HepG2 (cell line): Measurements from ENCODE around the gene ETFB. TPM values are rescaled to one million over a fixed set of nuclear protein-coding genes. Genes with fewer than 3 reads are reported as not detected.
A peak's percentile ranks its signal among the peaks of the same experiment; 100 is the strongest.

Experiments
- BORCS8-MEF2B ChIP-seq: sonication (generic); formaldehyde crosslinking; IDR thresholded peaks from 2 replicates; pipeline ENCODE4 v1.8.0; 2022; ENCODE audit warnings: mild to moderate bottlenecking, missing genetic modification reagents
- HCFC1 ChIP-seq: fragments of 150-350 bp; IDR thresholded peaks from 2 replicates; pipeline ENCODE4 v1.6.1; 2014; ENCODE audit warnings: low read depth, low read length
- HMGA1 ChIP-seq: sonication (generic); formaldehyde crosslinking; conservative IDR thresholded peaks from 2 replicates; pipeline ENCODE4 v1.4.0; 2020; ENCODE audit warnings: missing genetic modification reagents
- TBL1XR1 ChIP-seq: fragments of 150-350 bp; IDR thresholded peaks from 2 replicates; pipeline ENCODE4 v1.6.1; 2014; ENCODE audit warnings: borderline replicate concordance, low read length; ENCODE audit not compliant: partially characterized antibody
- ZBTB7B ChIP-seq: sonication (generic); formaldehyde crosslinking; IDR thresholded peaks from 2 replicates; pipeline ENCODE4 v1.4.0; 2020; ENCODE audit warnings: missing genetic modification reagents
- ZMAT3 ChIP-seq: sonication (generic); formaldehyde crosslinking; conservative IDR thresholded peaks from 2 replicates; pipeline ENCODE4 v1.7.0; 2021; ENCODE audit warnings: missing genetic modification reagents
- ZSCAN31 ChIP-seq: sonication (generic); formaldehyde crosslinking; IDR thresholded peaks from 2 replicates; pipeline ENCODE4 v1.5.0; 2020; ENCODE audit warnings: low read depth, mild to moderate bottlenecking, missing genetic modification reagents
- polyA plus RNA-seq, 8 experiments: library from polyadenylated mRNA; depleted of rRNA in 3 of 8; stranded (reverse) in 7 of 8; unstranded in 1 of 8; fragments of >200 nt; fragmentation: Illumina TruSeq in 4 of 8; extraction: Trizol in 4 of 8; gene quantifications; 2 replicates each; pipeline versions ENCODE4 v1.2.1 to v1.2.3, GENCODE V29; 2011 to 2016; ENCODE audit warnings: low read depth in 4 of 8, missing spikeins in 1 of 8, mixed read lengths in 1 of 8; ENCODE audit not compliant: insufficient read depth in 1 of 8
- total RNA-seq, 5 experiments: library from RNA; depleted of rRNA; stranded (reverse); fragments of >200 nt; fragmentation: Illumina TruSeq; extraction: Trizol; gene quantifications; 2 replicates each; pipeline ENCODE4 v1.2.3, GENCODE V29; 2016; ENCODE audit warnings: low read depth in 1 of 5
- TF ChIP-seq, protein P1 (sequence below): sonication (generic); formaldehyde crosslinking; conservative IDR thresholded peaks from 2 replicates; pipeline ENCODE4 v1.8.1; 2023; ENCODE audit warnings: missing genetic modification reagents
- TF ChIP-seq, protein P2 (sequence below): IDR thresholded peaks from 2 replicates; pipeline ENCODE4 v1.6.1; 2016; ENCODE audit warnings: mild to moderate bottlenecking
- TF ChIP-seq, protein P3 (sequence below): sonication (generic); formaldehyde crosslinking; IDR thresholded peaks from 2 replicates; pipeline ENCODE4 v1.8.1; 2023; ENCODE audit warnings: mild to moderate bottlenecking, missing genetic modification reagents
- TF ChIP-seq, protein P4 (sequence below): sonication (generic); formaldehyde crosslinking; IDR thresholded peaks from 2 replicates; pipeline ENCODE4 v1.8.0; 2022; ENCODE audit warnings: mild to moderate bottlenecking, missing genetic modification reagents; ENCODE audit not compliant: insufficient replicate concordance
- TF ChIP-seq, protein P5 (sequence below): sonication (generic); formaldehyde crosslinking; IDR thresholded peaks from 2 replicates; pipeline ENCODE4 v1.8.1; 2022; ENCODE audit warnings: low read depth, mild to moderate bottlenecking, missing genetic modification reagents
- TF ChIP-seq, protein P6 (sequence below): sonication (generic); formaldehyde crosslinking; IDR thresholded peaks from 2 replicates; pipeline ENCODE4 v1.5.1; 2020; ENCODE audit warnings: mild to moderate bottlenecking, missing genetic modification reagents, borderline replicate concordance

ETFB gene
- total and polyA plus RNA-seq, 2 of the 13 experiments (the other 11 are each of a cell fraction or from before 2014, with no cell fraction given) = 678 to 1,314 TPM

DNA sequence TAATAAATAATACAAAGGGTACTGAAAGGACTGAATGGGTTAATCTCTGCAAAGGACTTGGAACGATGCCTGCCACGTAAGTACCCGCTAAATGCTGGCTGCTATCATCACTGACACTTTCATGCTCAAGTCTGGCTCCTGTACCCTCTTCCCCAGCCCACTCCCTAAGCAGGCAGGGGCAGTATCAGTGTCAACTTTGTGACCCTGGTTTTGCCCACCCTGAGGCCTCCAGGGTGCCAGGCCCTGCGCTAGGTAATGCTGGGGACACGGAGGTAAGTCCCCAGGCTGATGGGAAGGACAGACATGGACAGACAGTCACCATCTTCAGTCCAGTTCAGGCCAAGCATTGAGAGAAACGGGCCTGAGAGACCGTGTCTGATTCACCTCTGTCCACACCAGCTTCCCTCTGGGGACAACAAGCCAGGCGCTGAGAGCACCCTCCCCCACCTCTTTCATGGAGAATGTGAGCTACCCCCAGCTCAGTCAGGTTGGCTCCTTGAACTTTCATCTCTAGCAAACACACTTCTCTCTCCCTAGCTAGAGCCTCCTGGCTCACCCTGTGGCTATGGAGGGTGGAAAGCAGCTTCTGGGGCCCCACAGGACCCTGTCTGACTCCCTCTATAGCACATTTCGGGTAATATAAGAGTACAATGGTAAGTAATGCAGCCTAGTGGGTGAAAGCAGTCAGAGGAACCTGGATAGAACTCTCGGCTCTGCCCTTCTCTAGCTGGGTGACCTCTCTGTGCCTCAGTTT is 800 bp downstream of the ETFB start (continued):
- TF ChIP-seq, protein P1, sequence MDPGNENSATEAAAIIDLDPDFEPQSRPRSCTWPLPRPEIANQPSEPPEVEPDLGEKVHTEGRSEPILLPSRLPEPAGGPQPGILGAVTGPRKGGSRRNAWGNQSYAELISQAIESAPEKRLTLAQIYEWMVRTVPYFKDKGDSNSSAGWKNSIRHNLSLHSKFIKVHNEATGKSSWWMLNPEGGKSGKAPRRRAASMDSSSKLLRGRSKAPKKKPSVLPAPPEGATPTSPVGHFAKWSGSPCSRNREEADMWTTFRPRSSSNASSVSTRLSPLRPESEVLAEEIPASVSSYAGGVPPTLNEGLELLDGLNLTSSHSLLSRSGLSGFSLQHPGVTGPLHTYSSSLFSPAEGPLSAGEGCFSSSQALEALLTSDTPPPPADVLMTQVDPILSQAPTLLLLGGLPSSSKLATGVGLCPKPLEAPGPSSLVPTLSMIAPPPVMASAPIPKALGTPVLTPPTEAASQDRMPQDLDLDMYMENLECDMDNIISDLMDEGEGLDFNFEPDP (CRISPR knock-in tag) = no peak
- TF ChIP-seq, protein P2, sequence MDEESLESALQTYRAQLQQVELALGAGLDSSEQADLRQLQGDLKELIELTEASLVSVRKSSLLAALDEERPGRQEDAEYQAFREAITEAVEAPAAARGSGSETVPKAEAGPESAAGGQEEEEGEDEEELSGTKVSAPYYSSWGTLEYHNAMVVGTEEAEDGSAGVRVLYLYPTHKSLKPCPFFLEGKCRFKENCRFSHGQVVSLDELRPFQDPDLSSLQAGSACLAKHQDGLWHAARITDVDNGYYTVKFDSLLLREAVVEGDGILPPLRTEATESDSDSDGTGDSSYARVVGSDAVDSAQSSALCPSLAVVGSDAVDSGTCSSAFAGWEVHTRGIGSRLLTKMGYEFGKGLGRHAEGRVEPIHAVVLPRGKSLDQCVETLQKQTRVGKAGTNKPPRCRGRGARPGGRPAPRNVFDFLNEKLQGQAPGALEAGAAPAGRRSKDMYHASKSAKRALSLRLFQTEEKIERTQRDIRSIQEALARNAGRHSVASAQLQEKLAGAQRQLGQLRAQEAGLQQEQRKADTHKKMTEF (CRISPR knock-in tag) = peak; percentile 85; the same call in 1 of the 2 replicates
- TF ChIP-seq, protein P3, sequence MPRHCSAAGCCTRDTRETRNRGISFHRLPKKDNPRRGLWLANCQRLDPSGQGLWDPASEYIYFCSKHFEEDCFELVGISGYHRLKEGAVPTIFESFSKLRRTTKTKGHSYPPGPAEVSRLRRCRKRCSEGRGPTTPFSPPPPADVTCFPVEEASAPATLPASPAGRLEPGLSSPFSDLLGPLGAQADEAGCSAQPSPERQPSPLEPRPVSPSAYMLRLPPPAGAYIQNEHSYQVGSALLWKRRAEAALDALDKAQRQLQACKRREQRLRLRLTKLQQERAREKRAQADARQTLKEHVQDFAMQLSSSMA (CRISPR knock-in tag) = no peak
- TF ChIP-seq, protein P4, sequence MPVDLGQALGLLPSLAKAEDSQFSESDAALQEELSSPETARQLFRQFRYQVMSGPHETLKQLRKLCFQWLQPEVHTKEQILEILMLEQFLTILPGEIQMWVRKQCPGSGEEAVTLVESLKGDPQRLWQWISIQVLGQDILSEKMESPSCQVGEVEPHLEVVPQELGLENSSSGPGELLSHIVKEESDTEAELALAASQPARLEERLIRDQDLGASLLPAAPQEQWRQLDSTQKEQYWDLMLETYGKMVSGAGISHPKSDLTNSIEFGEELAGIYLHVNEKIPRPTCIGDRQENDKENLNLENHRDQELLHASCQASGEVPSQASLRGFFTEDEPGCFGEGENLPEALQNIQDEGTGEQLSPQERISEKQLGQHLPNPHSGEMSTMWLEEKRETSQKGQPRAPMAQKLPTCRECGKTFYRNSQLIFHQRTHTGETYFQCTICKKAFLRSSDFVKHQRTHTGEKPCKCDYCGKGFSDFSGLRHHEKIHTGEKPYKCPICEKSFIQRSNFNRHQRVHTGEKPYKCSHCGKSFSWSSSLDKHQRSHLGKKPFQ = no peak
- TF ChIP-seq, protein P5, sequence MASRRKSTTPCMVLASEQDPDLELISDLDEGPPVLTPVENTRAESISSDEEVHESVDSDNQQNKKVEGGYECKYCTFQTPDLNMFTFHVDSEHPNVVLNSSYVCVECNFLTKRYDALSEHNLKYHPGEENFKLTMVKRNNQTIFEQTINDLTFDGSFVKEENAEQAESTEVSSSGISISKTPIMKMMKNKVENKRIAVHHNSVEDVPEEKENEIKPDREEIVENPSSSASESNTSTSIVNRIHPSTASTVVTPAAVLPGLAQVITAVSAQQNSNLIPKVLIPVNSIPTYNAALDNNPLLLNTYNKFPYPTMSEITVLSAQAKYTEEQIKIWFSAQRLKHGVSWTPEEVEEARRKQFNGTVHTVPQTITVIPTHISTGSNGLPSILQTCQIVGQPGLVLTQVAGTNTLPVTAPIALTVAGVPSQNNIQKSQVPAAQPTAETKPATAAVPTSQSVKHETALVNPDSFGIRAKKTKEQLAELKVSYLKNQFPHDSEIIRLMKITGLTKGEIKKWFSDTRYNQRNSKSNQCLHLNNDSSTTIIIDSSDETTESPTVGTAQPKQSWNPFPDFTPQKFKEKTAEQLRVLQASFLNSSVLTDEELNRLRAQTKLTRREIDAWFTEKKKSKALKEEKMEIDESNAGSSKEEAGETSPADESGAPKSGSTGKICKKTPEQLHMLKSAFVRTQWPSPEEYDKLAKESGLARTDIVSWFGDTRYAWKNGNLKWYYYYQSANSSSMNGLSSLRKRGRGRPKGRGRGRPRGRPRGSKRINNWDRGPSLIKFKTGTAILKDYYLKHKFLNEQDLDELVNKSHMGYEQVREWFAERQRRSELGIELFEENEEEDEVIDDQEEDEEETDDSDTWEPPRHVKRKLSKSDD (CRISPR knock-in tag) = peak; percentile 56
- peak; percentile 83 for TF ChIP-seq TBL1XR1
- peak; percentile 39; the same call in 1 of the 2 replicates for TF ChIP-seq ZSCAN31
- TF ChIP-seq HCFC1 = 0 out of 2 replicates have a peak, but pooled peaks have one; percentile 20
- TF ChIP-seq ZMAT3 = no peak
- TF ChIP-seq, protein P6, sequence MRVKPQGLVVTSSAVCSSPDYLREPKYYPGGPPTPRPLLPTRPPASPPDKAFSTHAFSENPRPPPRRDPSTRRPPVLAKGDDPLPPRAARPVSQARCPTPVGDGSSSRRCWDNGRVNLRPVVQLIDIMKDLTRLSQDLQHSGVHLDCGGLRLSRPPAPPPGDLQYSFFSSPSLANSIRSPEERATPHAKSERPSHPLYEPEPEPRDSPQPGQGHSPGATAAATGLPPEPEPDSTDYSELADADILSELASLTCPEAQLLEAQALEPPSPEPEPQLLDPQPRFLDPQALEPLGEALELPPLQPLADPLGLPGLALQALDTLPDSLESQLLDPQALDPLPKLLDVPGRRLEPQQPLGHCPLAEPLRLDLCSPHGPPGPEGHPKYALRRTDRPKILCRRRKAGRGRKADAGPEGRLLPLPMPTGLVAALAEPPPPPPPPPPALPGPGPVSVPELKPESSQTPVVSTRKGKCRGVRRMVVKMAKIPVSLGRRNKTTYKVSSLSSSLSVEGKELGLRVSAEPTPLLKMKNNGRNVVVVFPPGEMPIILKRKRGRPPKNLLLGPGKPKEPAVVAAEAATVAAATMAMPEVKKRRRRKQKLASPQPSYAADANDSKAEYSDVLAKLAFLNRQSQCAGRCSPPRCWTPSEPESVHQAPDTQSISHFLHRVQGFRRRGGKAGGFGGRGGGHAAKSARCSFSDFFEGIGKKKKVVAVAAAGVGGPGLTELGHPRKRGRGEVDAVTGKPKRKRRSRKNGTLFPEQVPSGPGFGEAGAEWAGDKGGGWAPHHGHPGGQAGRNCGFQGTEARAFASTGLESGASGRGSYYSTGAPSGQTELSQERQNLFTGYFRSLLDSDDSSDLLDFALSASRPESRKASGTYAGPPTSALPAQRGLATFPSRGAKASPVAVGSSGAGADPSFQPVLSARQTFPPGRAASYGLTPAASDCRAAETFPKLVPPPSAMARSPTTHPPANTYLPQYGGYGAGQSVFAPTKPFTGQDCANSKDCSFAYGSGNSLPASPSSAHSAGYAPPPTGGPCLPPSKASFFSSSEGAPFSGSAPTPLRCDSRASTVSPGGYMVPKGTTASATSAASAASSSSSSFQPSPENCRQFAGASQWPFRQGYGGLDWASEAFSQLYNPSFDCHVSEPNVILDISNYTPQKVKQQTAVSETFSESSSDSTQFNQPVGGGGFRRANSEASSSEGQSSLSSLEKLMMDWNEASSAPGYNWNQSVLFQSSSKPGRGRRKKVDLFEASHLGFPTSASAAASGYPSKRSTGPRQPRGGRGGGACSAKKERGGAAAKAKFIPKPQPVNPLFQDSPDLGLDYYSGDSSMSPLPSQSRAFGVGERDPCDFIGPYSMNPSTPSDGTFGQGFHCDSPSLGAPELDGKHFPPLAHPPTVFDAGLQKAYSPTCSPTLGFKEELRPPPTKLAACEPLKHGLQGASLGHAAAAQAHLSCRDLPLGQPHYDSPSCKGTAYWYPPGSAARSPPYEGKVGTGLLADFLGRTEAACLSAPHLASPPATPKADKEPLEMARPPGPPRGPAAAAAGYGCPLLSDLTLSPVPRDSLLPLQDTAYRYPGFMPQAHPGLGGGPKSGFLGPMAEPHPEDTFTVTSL (CRISPR knock-in tag) = peak; percentile 63; the same call in 1 of the 2 replicates
- TF ChIP-seq HMGA1 = no peak
- no peak for TF ChIP-seq BORCS8-MEF2B (CRISPR knock-in tag)
- TF ChIP-seq ZBTB7B (CRISPR knock-in tag) = 0 out of 2 replicates have a peak, but pooled peaks have one; percentile 65
